SK-N-SH treated with all-trans-retinoic acid at 6 μM for 48 hours (cell line): ENCODE measurements around the gene ARL6IP6.
"Not testable (repeated sequence)": the region's sequence is repeated elsewhere in the genome, so short reads cannot be mapped to it uniquely, and the experiment has no call there.

Experiments used
- ATAC-seq: fragments of 200-7000 bp; cut with Tn5 transposase; 3 replicates; pipeline ENCODE4 v1.9.1; 2020; ENCODE audit warnings: mild to moderate bottlenecking, moderate library complexity
- ARNTL ChIP-seq: fragments of 450-650 bp; formaldehyde crosslinking; IDR thresholded peaks from 2 replicates; pipeline ENCODE4 v1.5.0; 2020; ENCODE audit warnings: low read depth, mild to moderate bottlenecking, moderate library complexity, borderline replicate concordance
- BACH2 ChIP-seq: fragments of 250-450 bp; sonication (Bioruptor Pico); IDR thresholded peaks from 2 replicates; pipeline ENCODE4 v1.9.0; 2021; ENCODE audit warnings: mild to moderate bottlenecking, borderline replicate concordance
- CREB5 ChIP-seq: fragments of 250-450 bp; sonication (Bioruptor Pico); IDR thresholded peaks from 2 replicates; pipeline ENCODE4 v1.5.1; 2020; ENCODE audit warnings: low read depth, mild to moderate bottlenecking, moderate library complexity
- CSDC2 ChIP-seq: fragments of 250-450 bp; sonication (Bioruptor Pico); IDR thresholded peaks from 2 replicates; pipeline ENCODE4 v1.5.0; 2020; ENCODE audit warnings: mild to moderate bottlenecking, moderate library complexity
- CSRNP3 ChIP-seq: fragments of 250-450 bp; sonication (Bioruptor Pico); IDR thresholded peaks from 2 replicates; pipeline ENCODE4 v1.5.1; 2021; ENCODE audit warnings: mild to moderate bottlenecking, moderate library complexity
- ESRRG ChIP-seq: fragments of 250-450 bp; sonication (Bioruptor Pico); IDR thresholded peaks from 2 replicates; pipeline ENCODE4 v1.6.1; 2021; ENCODE audit warnings: mild to moderate bottlenecking
- GLIS3 ChIP-seq: fragments of 250-450 bp; sonication (Bioruptor Pico); IDR thresholded peaks from 2 replicates; pipeline ENCODE4 v1.5.0; 2020; ENCODE audit warnings: mild to moderate bottlenecking, moderate library complexity
- OSR1 ChIP-seq: fragments of 250-450 bp; sonication (Bioruptor Pico); IDR thresholded peaks from 2 replicates; pipeline ENCODE4 v1.8.0; 2022; ENCODE audit warnings: moderate library complexity, mild to moderate bottlenecking, inconsistent platforms
- POU6F1 ChIP-seq: fragments of 250-450 bp; sonication (Bioruptor Pico); IDR thresholded peaks from 2 replicates; pipeline ENCODE4 v1.8.0; 2021; ENCODE audit warnings: low read depth, mild to moderate bottlenecking, moderate library complexity, borderline replicate concordance
- PPARA ChIP-seq: fragments of 250-450 bp; sonication (Bioruptor Pico); IDR thresholded peaks from 2 replicates; pipeline ENCODE4 v1.5.0; 2020; ENCODE audit warnings: mild to moderate bottlenecking, borderline replicate concordance
- RARB ChIP-seq: fragments of 250-450 bp; sonication (Bioruptor Pico); IDR thresholded peaks from 2 replicates; pipeline ENCODE4 v1.8.0; 2021; ENCODE audit warnings: mild to moderate bottlenecking, moderate library complexity
- SNAI2 ChIP-seq: fragments of 250-450 bp; sonication (Bioruptor Pico); IDR thresholded peaks from 2 replicates; pipeline ENCODE4 v1.5.0; 2020; ENCODE audit warnings: mild to moderate bottlenecking, moderate library complexity
- TCF4 ChIP-seq: fragments of 250-450 bp; sonication (Bioruptor Pico); IDR thresholded peaks from 2 replicates; pipeline ENCODE4 v1.8.0; 2021; ENCODE audit warnings: mild to moderate bottlenecking, moderate library complexity, borderline replicate concordance
- TOX ChIP-seq: fragments of 250-450 bp; sonication (Bioruptor Pico); IDR thresholded peaks from 2 replicates; pipeline ENCODE4 v1.8.0; 2021; ENCODE audit warnings: mild to moderate bottlenecking, moderate library complexity, borderline replicate concordance
- TSHZ2 ChIP-seq: fragments of 250-450 bp; sonication (Bioruptor Pico); IDR thresholded peaks from 2 replicates; pipeline ENCODE4 v1.5.0; 2020; ENCODE audit warnings: mild to moderate bottlenecking, moderate library complexity
- ZC3H10 ChIP-seq: fragments of 250-450 bp; sonication (Bioruptor Pico); IDR thresholded peaks from 2 replicates; pipeline ENCODE4 v1.5.1; 2021; ENCODE audit warnings: mild to moderate bottlenecking, moderate library complexity
- ZFP3 ChIP-seq: fragments of 250-450 bp; sonication (Bioruptor Pico); IDR thresholded peaks from 2 replicates; pipeline ENCODE4 v1.5.0; 2020; ENCODE audit warnings: mild to moderate bottlenecking, moderate library complexity
- ZFP30 ChIP-seq: fragments of 450-650 bp; formaldehyde crosslinking; IDR thresholded peaks from 2 replicates; pipeline ENCODE4 v1.5.0; 2022; ENCODE audit warnings: mild to moderate bottlenecking, moderate library complexity
- ZNF565 ChIP-seq: fragments of 450-650 bp; formaldehyde crosslinking; conservative IDR thresholded peaks from 2 replicates; pipeline ENCODE4 v1.5.0; 2020; ENCODE audit warnings: low read depth, mild to moderate bottlenecking, moderate library complexity
- ZNF70 ChIP-seq: fragments of 450-650 bp; formaldehyde crosslinking; IDR thresholded peaks from 2 replicates; pipeline ENCODE4 v1.5.0; 2020; ENCODE audit warnings: mild to moderate bottlenecking, moderate library complexity
- ZNF8 ChIP-seq: fragments of 450-650 bp; formaldehyde crosslinking; IDR thresholded peaks from 2 replicates; pipeline ENCODE4 v1.5.0; 2020; ENCODE audit warnings: mild to moderate bottlenecking, moderate library complexity

The ARL6IP6 gene

GRCh38 chr2:152720794-152721193 is 2.4 kb downstream of the ARL6IP6 start:
- ATAC-seq = no peak
- TF ChIP-seq ZNF70 (CRISPR knock-in tag) = no peak
- no peak for TF ChIP-seq RARB (CRISPR knock-in tag)
- TF ChIP-seq ZNF8 (CRISPR knock-in tag) = no peak
- TF ChIP-seq TOX (CRISPR knock-in tag) = no peak
- TF ChIP-seq PPARA (CRISPR knock-in tag) = no peak
- TF ChIP-seq ZNF565 (CRISPR knock-in tag) = no peak
- TF ChIP-seq TSHZ2 (CRISPR knock-in tag) = no peak

- not testable (repeated sequence) for ATAC-seq
Measured at GRCh38 chr2:152722639-152723038, 4.2 kb downstream of the ARL6IP6 start.

- ATAC-seq = no peak
- TF ChIP-seq CSDC2 (CRISPR knock-in tag) = no peak
- no peak for TF ChIP-seq TOX (CRISPR knock-in tag)
- TF ChIP-seq ZC3H10 (CRISPR knock-in tag) = no peak
- TF ChIP-seq PPARA (CRISPR knock-in tag) = no peak
- TF ChIP-seq ZFP3 = no peak
- TF ChIP-seq ARNTL = no peak
- TF ChIP-seq OSR1 = no peak
- TF ChIP-seq POU6F1 (CRISPR knock-in tag) = no peak
- no peak for TF ChIP-seq ZNF565 (CRISPR knock-in tag)
- TF ChIP-seq TSHZ2 (CRISPR knock-in tag) = no peak
- TF ChIP-seq RARB (CRISPR knock-in tag) = no peak
- TF ChIP-seq CSRNP3 = no peak
- TF ChIP-seq SNAI2 (CRISPR knock-in tag) = no peak
- TF ChIP-seq TCF4 (CRISPR knock-in tag) = no peak
- TF ChIP-seq GLIS3 (CRISPR knock-in tag) = no peak
- no peak for TF ChIP-seq ZNF70 (CRISPR knock-in tag)
Measured at GRCh38 chr2:152723918-152724317, 5.5 kb downstream of the ARL6IP6 start.

GRCh38 chr2:152729844-152730243 is 11.4 kb downstream of the ARL6IP6 start:
- TF ChIP-seq ZC3H10 (CRISPR knock-in tag) (no peak), GLIS3 (CRISPR knock-in tag) (no peak), TOX (CRISPR knock-in tag) (no peak), ESRRG (no peak), ZFP3 (no peak), OSR1 (no peak), ZFP30 (CRISPR knock-in tag) (no peak), SNAI2 (CRISPR knock-in tag) (no peak), BACH2 (CRISPR knock-in tag) (no peak), RARB (CRISPR knock-in tag) (no peak), TSHZ2 (CRISPR knock-in tag) (no peak), CREB5 (CRISPR knock-in tag) (no peak), POU6F1 (CRISPR knock-in tag) (no peak), ZNF565 (CRISPR knock-in tag) (no peak)
- ATAC-seq = no peak
